Right hindlimb (tissue), 1 donor: Measurements from ENCODE around the gene CACFD1.
A peak's percentile ranks its signal among the peaks of the same experiment; 100 is the strongest.

Experiments used
- DNase-seq: peaks from one replicate; pipeline ENCODE4 v3.0.0-alpha.2; 2018

CACFD1 gene

GRCh38 chr9:133505901-133506652 is 46.3 kb downstream of the CACFD1 start:
- DNase-seq = peak; percentile 81

- DNase-seq = peak; percentile 68
Observed at GRCh38 chr9:133506653-133507038, 46.9 kb downstream of the CACFD1 start.

DNA sequence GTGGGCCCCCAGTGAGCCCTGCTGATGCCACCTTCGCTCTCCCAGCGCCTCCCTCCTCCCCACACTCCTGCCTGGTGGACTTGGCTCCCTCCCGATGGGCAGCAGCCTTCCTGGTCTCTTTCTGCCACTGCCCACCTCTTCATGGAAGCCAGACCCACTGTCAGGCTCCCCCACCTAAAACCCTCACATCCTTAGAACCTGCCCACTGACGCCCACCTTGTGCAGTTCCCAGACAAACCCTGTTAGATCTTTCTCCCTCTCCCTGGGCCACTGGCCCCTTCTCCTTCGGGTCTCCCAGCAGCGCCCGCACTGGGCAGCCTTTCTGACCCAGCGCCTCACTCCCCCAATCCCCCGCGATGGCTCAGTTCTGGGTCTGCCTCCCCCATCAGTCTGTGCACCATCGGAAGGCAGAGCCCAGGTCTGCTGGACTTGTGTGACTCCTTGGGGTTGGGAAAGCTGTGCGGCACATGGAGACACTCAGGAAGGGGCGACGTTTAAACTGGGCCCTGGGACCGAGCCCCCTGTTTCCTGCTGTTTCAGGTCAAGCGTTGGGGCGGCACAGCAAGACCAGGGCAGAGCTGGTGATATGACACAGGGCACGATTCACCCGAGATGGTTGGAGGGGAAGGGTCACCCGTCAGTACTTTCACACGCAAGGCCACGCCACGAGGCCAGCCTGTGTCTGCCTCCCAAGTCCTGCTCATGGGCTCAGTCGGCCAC is 47.6 kb downstream of the CACFD1 start:
- DNase-seq = peak; percentile 17

- peak; percentile 11 for DNase-seq
Observed at GRCh38 chr9:133508046-133508445, 48.3 kb downstream of the CACFD1 start.

DNA sequence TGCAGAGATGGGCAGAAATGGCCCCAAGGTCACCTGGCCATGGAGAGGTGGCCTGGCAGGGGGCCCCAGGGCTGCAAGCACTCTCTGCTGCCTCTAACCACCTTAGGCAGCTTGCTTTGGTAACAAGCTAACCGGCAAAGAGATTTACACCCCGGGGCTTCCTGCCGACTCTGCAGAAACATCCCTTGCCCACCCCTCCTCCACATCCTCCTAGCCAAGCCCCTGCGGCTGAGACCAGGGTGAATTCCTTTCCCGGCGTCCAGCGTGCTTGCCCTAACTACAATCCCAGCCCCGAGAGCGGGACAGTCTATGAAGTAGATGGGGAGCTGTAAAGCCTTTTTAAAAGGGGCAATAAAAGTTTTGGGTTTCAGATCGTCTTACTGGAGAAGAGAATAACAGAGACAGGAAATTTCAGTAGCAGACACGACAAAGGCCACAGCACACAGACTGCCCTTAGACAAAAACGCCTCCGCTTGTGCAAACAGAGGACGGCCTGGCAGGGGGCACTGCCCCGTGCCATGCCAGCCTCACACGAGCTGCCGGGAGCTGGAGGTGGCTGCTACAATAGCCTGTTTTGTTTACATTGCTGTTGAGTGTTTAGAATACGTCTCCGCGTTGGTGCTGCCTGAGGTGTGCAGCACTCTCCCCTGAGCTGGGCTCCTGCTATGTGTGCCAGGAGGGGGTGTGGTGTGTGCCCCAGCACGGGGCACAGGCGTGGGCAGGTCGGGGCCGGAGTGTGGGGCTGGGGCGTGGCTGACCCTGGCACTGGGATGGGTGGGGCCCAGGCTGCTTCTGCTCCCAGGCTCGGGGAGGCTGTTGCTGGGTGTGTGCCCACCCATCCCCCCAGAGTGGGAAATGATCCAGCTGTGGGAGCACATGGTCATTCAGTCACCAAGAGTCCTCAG is 49.7 kb downstream of the CACFD1 start:
- peak; percentile 71 for DNase-seq

- DNase-seq = peak; percentile 38
Observed at GRCh38 chr9:133510926-133511505, 51.2 kb downstream of the CACFD1 start.

- no peak for DNase-seq
Observed at GRCh38 chr9:133511607-133512006, 51.8 kb downstream of the CACFD1 start.

DNA sequence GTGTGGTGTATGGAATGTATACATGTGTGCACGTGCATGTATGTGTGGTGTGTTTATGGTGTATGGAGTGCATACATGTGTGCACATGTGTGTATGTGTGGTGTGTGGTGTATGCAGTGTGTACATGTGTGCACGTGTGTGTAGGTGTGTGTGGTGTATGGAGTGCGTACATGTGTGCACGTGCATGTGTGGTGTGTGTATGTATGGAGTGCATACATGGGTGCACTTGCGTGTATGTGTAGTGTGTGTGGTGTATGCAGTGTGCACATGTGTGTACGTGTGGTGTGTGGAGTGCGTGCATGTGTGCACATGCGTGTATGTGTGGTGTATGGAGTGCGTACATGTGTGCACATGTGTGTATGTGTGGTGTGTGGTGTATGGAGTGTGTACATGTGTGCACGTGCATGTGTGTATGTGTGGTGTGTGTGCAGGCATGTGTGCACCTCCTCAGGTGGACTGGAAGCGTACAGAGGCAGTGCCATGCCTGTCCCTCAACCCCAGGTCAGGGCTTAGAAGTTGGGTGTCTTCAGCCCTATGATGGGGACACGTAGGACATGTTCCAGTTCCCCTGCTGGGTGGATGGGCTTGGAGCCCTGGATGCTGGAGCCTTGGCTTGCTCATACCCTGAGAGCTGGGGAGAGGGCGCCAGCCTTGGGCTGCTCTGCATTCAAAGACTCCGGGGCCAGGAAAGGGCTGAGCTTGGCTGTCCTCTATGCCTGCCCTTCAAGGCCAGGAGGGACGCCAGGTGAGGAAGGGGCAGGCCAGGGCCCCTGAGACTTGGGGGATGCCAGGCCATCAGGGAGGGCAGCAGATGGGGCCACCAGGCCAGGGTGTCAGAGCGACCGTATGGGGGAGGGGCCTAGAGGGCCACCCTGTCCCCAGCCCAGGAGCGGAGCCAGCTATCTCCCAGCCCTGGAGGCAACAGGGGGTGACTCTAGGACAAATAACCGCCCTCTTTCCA is 52.8 kb downstream of the CACFD1 start:
- DNase-seq = no peak

DNA sequence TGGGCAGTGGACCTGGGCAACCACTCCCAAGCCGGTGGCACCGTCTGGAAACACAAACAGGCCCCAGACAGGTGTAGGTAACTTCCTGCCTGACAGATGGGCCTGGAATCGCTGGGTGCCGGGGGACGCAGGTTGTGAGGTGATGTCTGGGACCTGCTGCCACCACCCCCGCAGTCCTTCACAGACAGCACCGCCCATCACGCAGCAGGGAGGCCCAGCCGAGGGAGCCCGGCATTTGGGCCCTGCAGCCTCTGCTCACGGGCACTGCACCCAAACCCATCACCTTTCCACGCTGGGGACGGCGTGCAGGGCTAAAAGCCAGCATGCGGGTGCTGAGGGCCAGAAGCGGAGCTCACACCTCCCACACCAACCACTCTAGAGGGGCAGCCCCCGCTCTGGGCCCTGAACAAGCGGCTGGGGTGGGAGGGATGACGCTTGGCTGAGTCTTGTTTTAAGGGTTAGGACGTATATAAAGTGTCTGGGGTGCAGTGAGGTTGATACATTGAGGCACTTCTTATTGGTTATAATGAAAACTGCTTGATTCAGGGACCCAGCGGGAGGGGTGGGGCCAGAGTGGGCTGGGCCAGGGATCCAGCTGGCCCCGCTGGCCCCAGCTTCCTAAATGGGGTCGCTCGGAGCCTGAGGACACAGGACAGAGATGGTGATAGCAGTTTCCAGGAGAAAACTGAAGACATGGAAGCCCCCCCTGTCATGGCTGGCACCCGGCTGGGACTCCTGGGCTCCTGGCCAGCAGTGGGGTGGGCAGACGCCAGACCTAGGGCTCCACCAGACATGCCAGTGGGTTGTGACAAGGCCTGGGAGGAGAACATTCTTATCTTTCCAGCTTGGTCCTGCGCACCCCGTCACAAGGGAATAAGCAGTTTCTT is 53.7 kb downstream of the CACFD1 start:
- DNase-seq = peak; percentile 39

- peak; percentile 77 for DNase-seq
Observed at GRCh38 chr9:133514460-133515239, 54.9 kb downstream of the CACFD1 start.

- peak; percentile 16 for DNase-seq
Observed at GRCh38 chr9:133515240-133515610, 55.4 kb downstream of the CACFD1 start.

DNA sequence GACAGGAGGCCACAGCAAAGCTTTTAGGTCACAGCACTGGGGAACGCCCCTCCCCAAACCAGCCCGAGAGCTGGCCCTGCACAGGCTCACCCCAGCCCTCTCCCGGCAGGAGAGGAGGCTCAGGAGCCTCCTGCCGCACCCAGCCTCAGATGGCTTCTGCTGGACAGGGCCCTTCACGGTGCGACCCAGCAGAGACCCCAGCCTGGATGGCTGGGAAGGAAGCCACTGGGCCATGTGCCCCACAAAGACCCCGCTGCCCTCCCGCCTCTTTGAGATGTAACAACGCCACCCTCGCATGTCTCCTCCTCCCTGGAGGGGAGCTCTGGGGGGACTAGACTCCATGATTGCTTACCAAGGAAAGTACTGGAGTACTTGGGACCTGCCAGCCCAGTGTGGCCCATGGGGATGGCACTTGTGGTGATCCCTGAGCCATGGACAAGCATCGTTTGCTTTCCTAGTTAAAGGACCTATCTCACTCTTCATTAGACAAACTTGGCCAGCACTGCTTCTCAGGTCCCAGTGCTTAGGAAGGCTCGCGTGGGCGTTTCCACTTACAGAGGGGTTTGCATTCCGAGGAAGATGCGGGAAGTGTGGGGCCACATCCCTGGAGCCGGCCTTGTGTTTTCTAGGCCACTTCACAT is 56.0 kb downstream of the CACFD1 start:
- DNase-seq = peak; percentile 12

DNA sequence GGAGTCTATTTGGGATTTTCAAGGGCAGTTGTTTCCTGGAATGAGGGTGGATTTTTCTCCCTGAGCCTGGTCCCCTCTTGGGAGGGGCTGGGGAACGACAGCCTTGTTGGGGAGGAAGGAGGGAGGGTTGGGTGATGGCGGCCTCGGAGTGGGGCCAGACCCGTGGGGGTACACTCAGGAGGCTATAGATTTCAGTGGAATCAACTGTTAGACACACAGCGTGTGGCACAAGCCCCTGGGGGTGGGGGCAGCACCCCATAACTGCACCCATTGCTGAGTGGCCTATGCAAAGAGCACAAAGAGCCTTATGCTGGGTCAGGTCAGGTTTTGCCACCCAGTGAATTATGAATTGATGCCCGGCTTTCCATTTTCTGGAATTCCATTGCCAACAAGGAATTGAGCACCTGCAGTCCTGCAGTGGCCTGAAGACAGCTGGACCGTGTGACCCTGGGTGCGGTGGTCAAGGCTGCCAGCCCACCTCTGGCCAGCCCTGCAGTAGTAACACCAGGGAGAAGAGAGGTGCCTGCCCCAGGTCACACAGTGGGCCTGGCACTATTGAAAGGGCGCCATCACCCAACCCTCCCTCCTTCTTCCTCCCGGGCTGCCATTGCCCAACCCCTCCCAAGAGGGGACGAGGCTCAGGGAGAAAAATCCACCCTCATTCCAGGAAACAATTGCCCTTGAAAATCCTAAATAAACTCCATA is 56.6 kb downstream of the CACFD1 start:
- DNase-seq = peak; percentile 15

DNA sequence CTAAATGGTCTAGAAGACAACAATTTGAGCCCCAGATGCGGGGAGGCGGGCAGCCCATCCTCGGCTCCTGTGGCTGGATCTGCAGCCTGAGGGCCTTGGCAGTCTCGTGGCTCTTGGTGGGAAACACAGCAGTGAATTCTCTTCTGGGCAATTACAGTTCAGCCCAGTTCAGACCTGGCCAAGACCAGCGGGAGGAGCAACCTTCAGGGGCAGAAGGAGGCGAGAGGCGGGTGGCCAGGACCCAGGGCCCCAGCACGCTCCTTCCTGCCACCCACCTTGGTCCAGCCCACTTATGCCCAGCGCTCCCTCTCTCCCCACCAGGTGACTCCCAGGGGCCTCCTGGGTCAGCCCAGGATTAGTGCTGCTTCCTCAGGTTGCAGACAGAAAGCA is 57.2 kb downstream of the CACFD1 start:
- DNase-seq = peak; percentile 12

- no peak for DNase-seq
Observed at GRCh38 chr9:133517711-133518110, 57.9 kb downstream of the CACFD1 start.

GRCh38 chr9:133518200-133518599 is 58.4 kb downstream of the CACFD1 start:
- no peak for DNase-seq

DNA sequence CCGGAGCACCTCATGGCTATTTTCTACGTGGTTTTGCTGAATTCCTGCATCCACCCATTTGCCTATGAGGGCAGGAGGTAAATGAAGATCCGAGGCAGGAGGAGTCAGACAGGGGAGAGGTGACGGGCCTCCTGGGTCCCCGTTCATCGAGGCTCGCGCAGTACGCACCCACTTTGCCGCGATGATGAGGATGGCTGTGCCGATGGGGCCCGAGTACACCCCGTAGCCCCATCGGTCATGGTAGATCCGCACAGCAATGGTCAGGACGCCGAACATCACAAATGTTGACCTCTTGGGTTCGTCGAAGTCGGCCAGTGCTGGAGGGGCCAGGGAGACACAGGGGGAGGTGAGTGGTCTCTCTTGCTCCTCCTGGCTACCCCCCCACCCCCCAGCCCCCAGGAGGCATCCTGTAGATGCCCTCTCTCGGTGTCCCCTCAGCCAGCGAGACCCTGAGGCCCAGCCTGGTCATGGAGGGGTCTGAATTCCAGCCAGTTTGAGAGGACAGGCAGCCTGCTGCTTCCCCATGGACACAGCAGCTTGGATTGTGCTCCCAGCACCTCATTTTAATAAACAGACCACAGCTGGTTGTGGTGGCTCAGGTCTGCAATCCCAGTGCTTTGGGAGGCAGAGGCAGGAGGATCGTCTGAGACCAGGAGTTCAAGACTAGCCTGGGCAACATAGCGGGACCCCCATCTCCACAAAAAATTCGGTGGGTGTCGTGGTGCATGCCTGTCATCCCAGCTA is 59.1 kb downstream of the CACFD1 start:
- DNase-seq = no peak

GRCh38 chr9:133519693-133520092 is 59.9 kb downstream of the CACFD1 start:
- DNase-seq = no peak
